CD8-positive, alpha-beta memory T cell (primary cell): ENCODE results near the gene RYR2. TPM values are rescaled to one million over a fixed set of nuclear protein-coding genes. Genes with fewer than 3 reads are reported as not detected.

ENCODE experiments used
- CTCF ChIA-PET: fragments of 350-600 bp; sonication (Branson Sonifier 250); formaldehyde crosslinking; loops from one replicate; lab custom pipeline; 2021; ENCODE audit warnings: antibody characterized with exemption; lab: Charles Lee
- POLR2A ChIA-PET: fragments of 350-600 bp; sonication (Branson Sonifier 250); formaldehyde crosslinking; loops from one replicate; lab custom pipeline; 2021; ENCODE audit warnings: antibody characterized with exemption; lab: Charles Lee
- DNase-seq, 5 donors: peaks; one replicate each; pipeline versions ENCODE4 v3.0.0 to v3.0.0-alpha.2; 2020 to 2022; ENCODE audit warnings: mixed read lengths in 1 of 5
- H3K27ac ChIP-seq: one replicate; pipeline ENCODE4 v1.7.0; 2013; ENCODE audit warnings: low read depth, mild to moderate bottlenecking, low read length, moderate library complexity
- H3K27me3 ChIP-seq: 2 replicates; pipeline ENCODE4 v1.7.0; 2013; ENCODE audit warnings: low read length, mild to moderate bottlenecking; ENCODE audit not compliant: insufficient read depth, poor library complexity, severe bottlenecking
- H3K36me3 ChIP-seq: 2 replicates; pipeline ENCODE4 v1.7.0; 2013; ENCODE audit warnings: mild to moderate bottlenecking, low read length, moderate library complexity; ENCODE audit not compliant: insufficient read depth
- H3K4me1 ChIP-seq: 2 replicates; pipeline ENCODE4 v1.7.0; 2013; ENCODE audit warnings: mild to moderate bottlenecking, low read length, moderate library complexity; ENCODE audit not compliant: insufficient read depth
- H3K4me3 ChIP-seq: 2 replicates; pipeline ENCODE4 v1.7.0; 2013; ENCODE audit warnings: mild to moderate bottlenecking, low read length
- H3K9me3 ChIP-seq: 2 replicates; pipeline ENCODE4 v1.7.0; 2013; ENCODE audit warnings: mild to moderate bottlenecking, low read length
- H3K27ac Mint-ChIP-seq, 8 donors: one replicate each; pipeline ENCODE4 v1.8.0; 2020 to 2021; ENCODE audit warnings: mixed read lengths in 8 of 8, mild to moderate bottlenecking in 6 of 8, inconsistent platforms in 3 of 8, moderate library complexity in 3 of 8
- H3K27me3 Mint-ChIP-seq, 2 donors: one replicate each; pipeline ENCODE4 v1.8.0; 2020 to 2021; ENCODE audit warnings: mixed read lengths in 2 of 2, mild to moderate bottlenecking in 1 of 2, moderate library complexity in 1 of 2
- H3K36me3 Mint-ChIP-seq, 3 donors: one replicate each; pipeline ENCODE4 v1.8.0; 2020 to 2021; ENCODE audit warnings: mixed read lengths in 3 of 3, inconsistent platforms in 1 of 3, mild to moderate bottlenecking in 1 of 3
- H3K4me1 Mint-ChIP-seq, 3 donors: one replicate each; pipeline ENCODE4 v1.8.0; 2020 to 2021; ENCODE audit warnings: mixed read lengths in 3 of 3, inconsistent platforms in 1 of 3, mild to moderate bottlenecking in 1 of 3
- H3K4me3 Mint-ChIP-seq, 7 donors: one replicate each; pipeline ENCODE4 v1.8.0; 2020 to 2021; ENCODE audit warnings: mixed read lengths in 7 of 7, mild to moderate bottlenecking in 6 of 7, moderate library complexity in 4 of 7, inconsistent platforms in 2 of 7
- H3K9me3 Mint-ChIP-seq, 5 donors: one replicate each; pipeline ENCODE4 v1.8.0; 2020 to 2022; ENCODE audit warnings: mixed read lengths in 5 of 5, mild to moderate bottlenecking in 3 of 5, moderate library complexity in 2 of 5, inconsistent platforms in 1 of 5
- polyA plus RNA-seq: library from polyadenylated mRNA; unstranded; fragments of 300-500 nt; fragmentation: Illumina TruSeq; gene quantifications from one replicate; pipeline ENCODE4 v1.2.3, GENCODE V29; 2021
- total RNA-seq, 2 experiments: library from RNA; stranded (reverse); gene quantifications; one replicate each; pipeline ENCODE4 v1.2.3, GENCODE V29; 2021

Gene RYR2
- total and polyA plus RNA-seq, 3 experiments from 2014 or later = 0.06 to 0.13 (median 0.11) TPM

- Histone ChIP-seq H3K27me3 (no peaks in the 10 kb centered on the region), H3K27ac (no peak overlapping the region), H3K36me3 (no peaks in the 10 kb centered on the region), H3K4me3 (no peak overlapping the region), H3K9me3 (no peaks in the 10 kb centered on the region), H3K4me1 (no peaks in the 10 kb centered on the region)
- CTCF ChIA-PET = no interaction called here
- no peak overlapping the region for H3K27ac Mint-ChIP-seq
- peaks cover 2 to 3% of the 10 kb centered on the region in 2 donors for H3K27me3 Mint-ChIP-seq
- H3K4me1 Mint-ChIP-seq = no peaks in the 10 kb centered on the region
- H3K4me3 Mint-ChIP-seq = no peak overlapping the region
- no peaks in the 10 kb centered on the region for H3K9me3 Mint-ChIP-seq
- no peaks in the 10 kb centered on the region for H3K36me3 Mint-ChIP-seq
- POLR2A ChIA-PET = no interaction called here
- DNase-seq = no peak
These were observed 159.2 kb downstream of the RYR2 start for GRCh38 chr1:237201155-237201554.

GRCh38 chr1:237204841-237205240 is 162.9 kb downstream of the RYR2 start:
- no peak overlapping the region for H3K27ac Mint-ChIP-seq
- Histone ChIP-seq H3K9me3 (no peaks in the 10 kb centered on the region), H3K27ac (no peak overlapping the region), H3K4me3 (no peak overlapping the region), H3K4me1 (no peaks in the 10 kb centered on the region), H3K36me3 (no peaks in the 10 kb centered on the region), H3K27me3 (no peaks in the 10 kb centered on the region)
- POLR2A ChIA-PET = no interaction called here
- no peak overlapping the region for H3K4me3 Mint-ChIP-seq
- no peaks in the 10 kb centered on the region for H3K9me3 Mint-ChIP-seq
- no peak for DNase-seq
- CTCF ChIA-PET = no interaction called here
- H3K27me3 Mint-ChIP-seq = peaks cover 2 to 3% of the 10 kb centered on the region in 2 donors
- no peaks in the 10 kb centered on the region for H3K4me1 Mint-ChIP-seq
- H3K36me3 Mint-ChIP-seq = no peaks in the 10 kb centered on the region

- Mint-ChIP-seq H3K27me3 (peaks cover 2 to 3% of the 10 kb centered on the region in 2 donors), H3K4me3 (no peak overlapping the region), H3K36me3 (no peaks in the 10 kb centered on the region), H3K4me1 (no peaks in the 10 kb centered on the region), H3K9me3 (no peaks in the 10 kb centered on the region), H3K27ac (peak overlapping the region in 1 of 8 donors; percentile 66)
- H3K27ac ChIP-seq = no peak overlapping the region
- no peaks in the 10 kb centered on the region for H3K4me1 ChIP-seq
- no peaks in the 10 kb centered on the region for H3K9me3 ChIP-seq
- no peaks in the 10 kb centered on the region for H3K36me3 ChIP-seq
- H3K27me3 ChIP-seq = no peaks in the 10 kb centered on the region
- H3K4me3 ChIP-seq = no peak overlapping the region
- POLR2A ChIA-PET = no interaction called here
- CTCF ChIA-PET = no interaction called here
- DNase-seq = no peak
These were observed 163.5 kb downstream of the RYR2 start for GRCh38 chr1:237205400-237206064.

GRCh38 chr1:237206065-237206414 is 164.1 kb downstream of the RYR2 start:
- no peak overlapping the region for H3K4me3 ChIP-seq
- no peak overlapping the region for H3K27ac ChIP-seq
- Mint-ChIP-seq H3K27me3 (peaks cover 2 to 3% of the 10 kb centered on the region in 2 donors), H3K36me3 (no peaks in the 10 kb centered on the region), H3K9me3 (no peaks in the 10 kb centered on the region), H3K27ac (no peak overlapping the region), H3K4me1 (no peaks in the 10 kb centered on the region), H3K4me3 (no peak overlapping the region)
- H3K4me1 ChIP-seq = no peaks in the 10 kb centered on the region
- ChIA-PET CTCF (no interaction called here), POLR2A (no interaction called here)
- no peaks in the 10 kb centered on the region for H3K36me3 ChIP-seq
- no peak for DNase-seq
- no peaks in the 10 kb centered on the region for H3K9me3 ChIP-seq
- H3K27me3 ChIP-seq = no peaks in the 10 kb centered on the region

GRCh38 chr1:237211031-237211430 is 169.0 kb downstream of the RYR2 start:
- no peak overlapping the region for H3K27ac ChIP-seq
- no peaks in the 10 kb centered on the region for H3K9me3 ChIP-seq
- DNase-seq = no peak
- H3K36me3 Mint-ChIP-seq = no peaks in the 10 kb centered on the region
- no peaks in the 10 kb centered on the region for H3K9me3 Mint-ChIP-seq
- CTCF ChIA-PET = no interaction called here
- H3K27me3 ChIP-seq = no peaks in the 10 kb centered on the region
- no peaks in the 10 kb centered on the region for H3K36me3 ChIP-seq
- no peak overlapping the region for H3K4me3 ChIP-seq
- POLR2A ChIA-PET = no interaction called here
- H3K27me3 Mint-ChIP-seq = peaks cover 2 to 8% of the 10 kb centered on the region in 2 donors
- no peak overlapping the region for H3K4me3 Mint-ChIP-seq
- H3K4me1 Mint-ChIP-seq = no peaks in the 10 kb centered on the region
- H3K4me1 ChIP-seq = no peaks in the 10 kb centered on the region
- H3K27ac Mint-ChIP-seq = no peak overlapping the region

- no peaks in the 10 kb centered on the region for H3K27me3 ChIP-seq
- no peaks in the 10 kb centered on the region for H3K9me3 Mint-ChIP-seq
- no peak overlapping the region for H3K4me3 Mint-ChIP-seq
- ChIA-PET CTCF (no interaction called here), POLR2A (no interaction called here)
- H3K9me3 ChIP-seq = no peaks in the 10 kb centered on the region
- no peak overlapping the region for H3K4me3 ChIP-seq
- H3K4me1 Mint-ChIP-seq = no peaks in the 10 kb centered on the region
- H3K36me3 Mint-ChIP-seq = no peaks in the 10 kb centered on the region
- H3K27ac ChIP-seq = no peak overlapping the region
- no peaks in the 10 kb centered on the region for H3K36me3 ChIP-seq
- no peak for DNase-seq
- H3K27me3 Mint-ChIP-seq = peaks cover 2 to 8% of the 10 kb centered on the region in 2 donors
- no peak overlapping the region for H3K27ac Mint-ChIP-seq
- H3K4me1 ChIP-seq = no peaks in the 10 kb centered on the region
These were observed 169.6 kb downstream of the RYR2 start for GRCh38 chr1:237211540-237211939.

DNA sequence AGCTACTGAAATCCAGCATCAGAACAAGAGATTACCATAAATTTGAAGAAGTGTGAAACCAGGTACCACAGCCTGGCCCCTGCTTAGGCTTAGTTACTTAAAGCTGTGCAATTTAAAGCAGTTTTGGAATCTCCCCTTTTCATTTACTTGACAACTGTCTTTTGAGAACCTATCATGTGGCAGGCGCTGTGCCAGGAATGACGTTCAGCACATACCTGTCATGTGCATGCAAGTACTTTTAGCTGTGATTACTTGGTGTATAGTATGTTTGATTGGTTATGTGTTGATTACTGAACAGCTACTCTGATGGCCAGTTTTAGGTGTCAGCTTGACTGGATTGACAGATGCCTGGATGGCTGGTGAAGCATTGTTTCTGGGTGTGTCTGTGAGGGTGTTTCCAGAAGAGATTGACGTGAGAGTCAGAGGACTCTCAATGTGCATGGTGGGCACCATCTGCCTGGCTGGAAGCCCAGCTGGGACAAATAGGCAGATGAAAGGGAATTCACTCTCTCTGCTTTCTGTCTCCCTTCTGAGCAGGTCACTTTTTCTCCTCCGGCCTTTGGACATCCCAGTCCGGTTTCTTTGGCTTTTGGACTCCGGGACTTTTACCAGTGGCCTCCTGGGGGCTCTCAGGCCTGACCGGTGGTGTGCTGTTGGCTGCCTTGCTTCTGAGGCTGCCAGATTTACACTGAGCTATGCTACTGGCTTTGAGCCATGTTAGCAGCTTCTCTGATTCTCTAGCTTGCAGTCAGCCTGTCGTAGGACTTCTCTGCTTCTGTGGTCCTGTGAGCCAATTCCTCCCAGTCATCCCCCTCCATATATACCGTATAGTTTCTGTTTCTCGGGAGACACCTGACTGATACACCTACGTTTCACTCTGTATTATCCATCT is 178.0 kb downstream of the RYR2 start:
- H3K9me3 ChIP-seq = no peaks in the 10 kb centered on the region
- DNase-seq = no peak
- no peaks in the 10 kb centered on the region for H3K27me3 ChIP-seq
- no peak overlapping the region for H3K4me3 ChIP-seq
- H3K27ac Mint-ChIP-seq = no peak overlapping the region
- CTCF ChIA-PET = no interaction called here
- H3K4me3 Mint-ChIP-seq = no peak overlapping the region
- H3K9me3 Mint-ChIP-seq = peaks cover 0 to 5% (median 1%) of the 10 kb centered on the region in 5 donors
- no peaks in the 10 kb centered on the region for H3K4me1 Mint-ChIP-seq
- no peaks in the 10 kb centered on the region for H3K36me3 ChIP-seq
- H3K36me3 Mint-ChIP-seq = no peaks in the 10 kb centered on the region
- H3K27ac ChIP-seq = no peak overlapping the region
- H3K27me3 Mint-ChIP-seq = peaks cover 9 to 25% of the 10 kb centered on the region in 2 donors
- POLR2A ChIA-PET = no interaction called here
- no peaks in the 10 kb centered on the region for H3K4me1 ChIP-seq

- Mint-ChIP-seq H3K9me3 (peaks cover 0 to 5% (median 1%) of the 10 kb centered on the region in 5 donors), H3K36me3 (no peaks in the 10 kb centered on the region), H3K27me3 (peaks cover 8 to 14% of the 10 kb centered on the region in 2 donors), H3K4me3 (no peak overlapping the region), H3K4me1 (no peaks in the 10 kb centered on the region), H3K27ac (no peak overlapping the region)
- DNase-seq = no peak
- ChIA-PET CTCF (no interaction called here), POLR2A (no interaction called here)
- Histone ChIP-seq H3K36me3 (no peaks in the 10 kb centered on the region), H3K4me3 (no peak overlapping the region), H3K4me1 (no peaks in the 10 kb centered on the region), H3K27ac (no peak overlapping the region), H3K9me3 (no peaks in the 10 kb centered on the region), H3K27me3 (no peaks in the 10 kb centered on the region)
These were observed 181.4 kb downstream of the RYR2 start for GRCh38 chr1:237223419-237223818.
